ENCODE measurements around the gene EZR. TPM values are rescaled to one million over a fixed set of nuclear protein-coding genes. Genes with fewer than 3 reads are reported as not detected.
"Not testable (repeated sequence)": the region's sequence is repeated elsewhere in the genome, so short reads cannot be mapped to it uniquely, and the experiment has no call there.

The EZR gene
- polyA plus RNA-seq, 1 donor from 2014 or later, result 588 TPM

DNA sequence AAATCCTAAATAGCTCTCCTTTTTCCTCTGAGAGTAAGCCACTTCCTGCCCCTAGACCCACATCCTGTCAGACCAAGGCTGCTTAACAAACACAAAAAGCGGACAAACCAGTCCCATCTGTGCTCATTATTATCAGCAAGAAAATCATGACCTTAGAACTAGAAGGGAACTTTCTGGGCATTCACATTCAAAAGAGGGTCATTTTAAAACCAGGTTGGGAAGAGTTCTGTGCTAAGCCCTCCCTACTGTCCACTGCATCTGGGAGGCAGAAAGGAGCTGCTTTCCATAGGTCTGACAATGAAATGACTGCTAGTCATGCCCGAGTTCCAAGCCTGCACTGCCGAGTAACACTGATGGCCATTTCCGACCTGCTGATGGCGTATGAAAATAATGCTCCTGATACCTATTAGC is 15.4 kb downstream of the EZR start:
- H3K27ac Mint-ChIP-seq, result peak overlapping the region; percentile 84 to 98 (median 88)
- H3K9me3 Mint-ChIP-seq, result peaks cover 0 to 2% (median 0%) of the 10 kb centered on the region in 3 donors
- no peaks in the 10 kb centered on the region for H3K27me3 Mint-ChIP-seq
- peak overlapping the region; percentile 68 to 89 (median 80) for H3K4me3 Mint-ChIP-seq
- peaks cover 19% of the 10 kb centered on the region for H3K36me3 Mint-ChIP-seq
- H3K4me1 Mint-ChIP-seq, result peaks cover 77 to 87% (median 83%) of the 10 kb centered on the region in 3 donors

DNA sequence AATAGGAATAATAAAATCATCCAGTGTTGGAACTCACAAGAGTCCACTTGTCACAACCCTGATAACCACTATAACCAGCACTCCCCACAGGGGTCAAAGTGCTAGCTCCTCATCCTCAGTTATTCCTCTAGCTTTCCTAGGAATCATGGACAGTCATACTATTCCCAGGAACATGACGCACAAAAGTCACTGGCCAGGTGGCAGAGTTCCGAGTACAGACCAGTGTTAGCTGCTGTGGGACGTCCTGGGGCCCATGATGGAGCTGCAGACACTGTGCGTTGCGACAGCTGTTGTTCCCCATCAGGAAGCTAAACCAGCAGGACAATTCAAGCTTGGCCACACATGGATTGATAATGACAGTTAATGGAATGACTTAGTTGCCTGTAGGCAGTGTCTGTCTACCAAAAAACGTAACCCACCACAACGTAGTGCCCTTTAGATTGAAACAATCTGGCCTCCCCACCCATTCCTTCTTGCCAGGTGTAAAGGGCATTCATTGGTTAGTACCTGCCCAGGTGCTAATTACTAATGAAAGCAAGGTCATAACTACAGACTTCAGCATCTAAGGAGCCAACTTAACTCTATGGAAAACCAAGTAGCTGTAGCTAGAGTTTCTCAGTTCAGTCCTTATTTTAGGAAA is 17.4 kb downstream of the EZR start:
- H3K4me1 Mint-ChIP-seq, result peaks cover 78 to 81% (median 79%) of the 10 kb centered on the region in 3 donors
- peaks cover 0 to 2% (median 0%) of the 10 kb centered on the region in 3 donors for H3K9me3 Mint-ChIP-seq
- H3K36me3 Mint-ChIP-seq, result peaks cover 14% of the 10 kb centered on the region
- H3K27ac Mint-ChIP-seq, result peak overlapping the region; percentile 69 to 88 (median 84)
- peak overlapping the region in 3 of 4 donors; percentile 48 to 90 (median 66) for H3K4me3 Mint-ChIP-seq
- H3K27me3 Mint-ChIP-seq, result no peaks in the 10 kb centered on the region

DNA sequence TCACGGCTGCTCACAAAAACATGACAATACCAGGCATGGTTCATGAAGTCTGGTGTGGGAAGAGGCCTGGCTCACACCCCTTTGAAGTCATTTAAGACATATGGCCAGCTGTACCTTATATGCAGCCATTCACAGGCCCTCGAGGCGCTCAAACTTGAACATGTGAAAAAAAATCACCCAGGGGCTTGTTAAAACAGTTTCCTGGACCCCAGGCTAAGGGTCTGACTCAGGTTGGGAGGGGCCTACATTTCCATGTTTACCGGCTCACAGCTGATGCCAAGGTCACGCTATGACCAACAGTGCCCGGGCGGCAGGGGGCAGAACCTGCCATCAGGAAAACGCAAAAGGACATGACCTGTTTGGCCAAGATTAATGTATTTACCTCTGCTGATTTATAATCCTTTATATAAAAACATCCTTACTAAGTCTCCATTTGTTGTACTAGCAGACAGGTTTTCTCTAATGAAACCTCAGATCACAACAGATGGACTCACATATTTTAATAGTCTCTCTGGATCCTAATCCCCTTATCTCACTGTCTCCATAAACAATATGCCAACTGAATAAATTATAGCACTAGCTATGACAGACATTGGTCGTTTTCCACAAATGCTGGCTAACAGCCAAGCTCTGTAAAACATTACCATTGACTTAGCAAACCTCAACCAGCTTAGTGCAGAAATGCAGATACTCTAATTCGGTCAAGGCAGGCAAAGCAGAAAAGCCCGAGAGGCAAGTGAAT is 19.9 kb downstream of the EZR start:
- peak overlapping the region; percentile 19 to 92 (median 66) for H3K4me3 Mint-ChIP-seq

DNA sequence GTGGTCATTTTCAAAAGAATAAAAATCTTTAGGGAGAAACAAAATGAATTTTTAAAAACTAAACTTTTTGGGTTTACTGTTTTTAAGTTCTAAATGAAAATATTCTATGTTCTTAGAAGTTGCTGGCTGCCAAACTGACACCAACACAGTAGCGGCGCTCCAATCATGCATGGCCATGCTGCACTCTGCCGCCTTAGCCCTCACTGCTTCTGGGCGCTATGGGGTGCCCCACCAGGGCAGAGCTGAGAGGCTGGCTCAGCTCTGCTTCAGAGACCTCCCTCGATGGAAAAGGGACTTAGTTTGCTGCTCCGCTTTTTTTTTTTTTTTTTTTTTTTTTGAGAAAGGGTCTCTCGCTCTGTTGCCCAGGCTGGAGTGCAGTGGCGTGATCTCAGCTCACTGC is 20.9 kb downstream of the EZR start:
- peaks cover 5% of the 10 kb centered on the region for H3K36me3 Mint-ChIP-seq
- no peaks in the 10 kb centered on the region for H3K27me3 Mint-ChIP-seq
- no peaks in the 10 kb centered on the region for H3K9me3 Mint-ChIP-seq
- H3K4me3 Mint-ChIP-seq, result peak overlapping the region; percentile 19 to 92 (median 52)
- peaks cover 75 to 82% (median 80%) of the 10 kb centered on the region in 3 donors for H3K4me1 Mint-ChIP-seq
- peak overlapping the region; percentile 59 to 88 (median 84) for H3K27ac Mint-ChIP-seq

More for the DNA sequence above, 19.9 kb downstream of the EZR start:
- peak overlapping the region; percentile 84 to 93 (median 88) for H3K27ac Mint-ChIP-seq
- H3K4me1 Mint-ChIP-seq, result peaks cover 78 to 81% (median 79%) of the 10 kb centered on the region in 3 donors
- H3K9me3 Mint-ChIP-seq, result no peaks in the 10 kb centered on the region
- H3K27me3 Mint-ChIP-seq, result no peaks in the 10 kb centered on the region
- H3K36me3 Mint-ChIP-seq, result peaks cover 5% of the 10 kb centered on the region

DNA sequence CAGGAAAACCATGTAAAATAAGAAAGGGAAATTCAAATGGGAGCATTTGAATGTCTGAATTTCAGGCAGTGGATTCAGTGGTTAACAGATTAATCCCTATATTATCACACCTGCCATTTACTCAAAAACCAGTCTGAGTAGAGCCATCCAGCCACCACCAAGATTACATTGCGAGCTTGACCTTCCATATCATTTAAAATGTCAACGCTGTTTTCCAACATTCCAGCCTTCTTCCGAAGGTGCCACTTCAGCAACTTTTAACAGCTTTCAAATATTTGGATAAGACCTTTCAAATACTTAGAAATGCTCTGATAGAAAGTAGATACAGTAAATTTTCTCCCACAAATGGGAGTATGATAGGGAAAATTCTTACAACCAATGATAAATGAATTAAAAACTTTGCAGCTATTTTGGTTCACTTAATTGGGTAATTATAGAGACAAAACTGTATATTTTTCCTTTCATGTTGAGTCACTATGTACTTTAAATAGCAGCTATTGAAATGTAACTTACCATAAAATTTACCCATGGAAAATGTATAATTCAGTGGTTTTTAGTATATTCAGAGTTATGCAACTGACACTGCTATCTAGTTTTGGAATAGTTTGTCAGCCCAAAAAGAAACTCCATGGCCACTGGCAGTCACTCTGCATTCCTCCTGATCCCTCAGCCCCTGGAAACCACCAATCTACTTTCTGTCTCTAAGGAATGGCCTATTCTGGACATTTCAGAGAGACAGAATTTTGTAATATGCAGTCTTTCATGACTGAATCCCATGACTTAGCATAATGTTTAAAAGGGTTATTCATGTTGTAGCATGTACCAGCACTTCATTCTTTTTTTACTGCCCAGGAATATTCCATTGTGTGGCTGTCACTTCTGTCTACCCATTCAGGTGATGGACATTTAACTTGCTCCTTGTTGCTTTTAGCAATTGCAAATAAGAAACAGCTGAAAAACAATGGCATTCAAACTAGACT is 21.5 kb downstream of the EZR start:
- peak overlapping the region in 3 of 4 donors; percentile 34 to 92 (median 66) for H3K4me3 Mint-ChIP-seq
- H3K9me3 Mint-ChIP-seq, result no peaks in the 10 kb centered on the region
- H3K36me3 Mint-ChIP-seq, result peaks cover 2% of the 10 kb centered on the region
- H3K27ac Mint-ChIP-seq, result peak overlapping the region; percentile 59 to 88 (median 84)
- H3K4me1 Mint-ChIP-seq, result peaks cover 75 to 82% (median 79%) of the 10 kb centered on the region in 3 donors
- no peaks in the 10 kb centered on the region for H3K27me3 Mint-ChIP-seq

DNA sequence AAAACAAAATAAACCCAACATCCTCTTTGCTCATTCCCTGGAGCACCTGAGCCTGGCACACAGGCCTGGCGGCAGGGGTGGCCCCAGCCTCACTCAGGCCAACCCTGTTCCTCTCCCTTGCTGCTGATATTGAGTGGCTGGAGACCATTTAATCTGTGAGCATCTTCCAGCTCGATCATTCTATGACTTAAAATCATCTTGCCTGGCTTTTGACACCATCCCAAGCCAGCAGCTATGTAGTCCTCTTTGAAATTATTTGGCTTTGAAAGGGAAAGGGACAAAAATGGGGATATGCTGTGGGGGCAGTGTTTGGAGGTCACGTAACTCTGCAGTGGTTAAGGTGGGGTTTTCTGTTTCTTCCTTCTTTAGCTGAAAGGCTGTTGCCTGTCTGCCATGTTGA is 22.8 kb downstream of the EZR start:
- Mint-ChIP-seq H3K27ac (peak overlapping the region; percentile 47 to 84 (median 79)), H3K27me3 (no peaks in the 10 kb centered on the region), H3K4me3 (peak overlapping the region; percentile 34 to 80 (median 55)), H3K4me1 (peaks cover 68 to 81% (median 75%) of the 10 kb centered on the region in 3 donors), H3K9me3 (no peaks in the 10 kb centered on the region), H3K36me3 (peaks cover 4% of the 10 kb centered on the region)

DNA sequence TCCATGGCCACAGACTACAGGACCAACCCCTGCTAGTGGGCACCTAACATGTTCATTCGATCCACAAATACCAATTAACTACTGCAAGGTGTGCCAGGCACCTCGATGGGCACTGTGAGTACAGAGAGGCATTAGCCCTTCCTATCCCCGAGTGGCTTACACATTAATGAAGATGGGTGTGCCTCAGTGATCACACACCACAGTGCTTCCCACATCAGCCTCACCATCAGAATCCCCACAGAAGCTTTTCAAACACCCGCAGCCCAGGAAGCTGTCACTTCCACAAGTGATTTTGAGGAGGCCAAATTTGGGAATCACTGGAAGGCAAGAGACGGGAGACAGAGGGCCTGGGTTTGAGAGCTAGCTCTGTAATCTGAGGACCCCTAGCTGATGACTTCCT is 23.7 kb downstream of the EZR start:
- peak overlapping the region; percentile 47 to 84 (median 79) for H3K27ac Mint-ChIP-seq
- no peaks in the 10 kb centered on the region for H3K27me3 Mint-ChIP-seq
- H3K9me3 Mint-ChIP-seq, result no peaks in the 10 kb centered on the region
- H3K4me1 Mint-ChIP-seq, result peaks cover 74 to 82% (median 80%) of the 10 kb centered on the region in 3 donors
- H3K4me3 Mint-ChIP-seq, result peak overlapping the region in 3 of 4 donors; percentile 34 to 80 (median 66)
- H3K36me3 Mint-ChIP-seq, result peaks cover 4% of the 10 kb centered on the region

DNA sequence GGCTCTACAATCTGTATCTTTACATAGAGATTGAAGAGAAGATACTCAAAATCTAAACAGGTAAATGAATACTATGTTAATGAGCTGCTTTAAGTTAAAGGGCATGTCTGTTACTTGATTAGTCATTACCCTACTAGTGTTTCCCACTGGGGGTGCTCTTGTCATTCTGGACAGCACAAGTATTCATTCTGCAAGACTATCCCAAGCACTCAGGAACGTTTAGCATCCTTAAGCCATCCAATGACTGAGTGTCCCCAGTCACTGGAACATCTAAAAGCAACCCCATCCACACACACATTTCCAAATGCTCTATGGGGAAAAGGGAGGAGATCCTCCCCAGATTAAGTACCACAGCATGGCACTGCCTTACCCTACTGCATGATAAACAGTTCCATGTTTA is 25.7 kb downstream of the EZR start:
- no peaks in the 10 kb centered on the region for H3K27me3 Mint-ChIP-seq
- peak overlapping the region in 3 of 4 donors; percentile 56 to 65 (median 60) for H3K4me3 Mint-ChIP-seq
- peaks cover 73 to 83% (median 77%) of the 10 kb centered on the region in 3 donors for H3K4me1 Mint-ChIP-seq
- H3K36me3 Mint-ChIP-seq, result peaks cover 8% of the 10 kb centered on the region
- no peaks in the 10 kb centered on the region for H3K9me3 Mint-ChIP-seq
- peak overlapping the region; percentile 53 to 90 (median 84) for H3K27ac Mint-ChIP-seq

DNA sequence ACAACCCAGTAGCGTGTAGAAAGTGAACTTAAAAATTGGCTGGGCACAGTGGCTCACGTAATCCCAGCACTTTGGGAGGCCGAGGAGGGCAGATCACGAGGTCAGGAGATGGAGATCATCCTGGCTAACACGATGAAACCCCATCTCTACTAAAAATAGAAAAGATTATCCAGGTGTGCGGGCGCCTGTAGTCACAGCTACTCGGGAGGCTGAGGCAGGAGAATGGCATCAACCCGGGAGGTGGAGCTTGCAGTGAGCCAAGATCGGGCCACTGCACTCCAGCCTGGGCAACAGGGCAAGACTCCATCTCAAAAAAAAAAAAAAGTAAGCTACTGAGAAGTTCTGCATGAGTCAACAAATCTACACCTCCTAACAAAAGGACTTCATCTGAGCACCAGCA is 26.7 kb downstream of the EZR start:
- Mint-ChIP-seq H3K27ac (peak overlapping the region; percentile 33 to 84 (median 79)), H3K4me1 (peaks cover 72 to 79% (median 73%) of the 10 kb centered on the region in 3 donors), H3K4me3 (peak overlapping the region; percentile 50 to 89 (median 66))
- not testable (repeated sequence) for H3K27me3 Mint-ChIP-seq, H3K36me3 Mint-ChIP-seq, H3K9me3 Mint-ChIP-seq

DNA sequence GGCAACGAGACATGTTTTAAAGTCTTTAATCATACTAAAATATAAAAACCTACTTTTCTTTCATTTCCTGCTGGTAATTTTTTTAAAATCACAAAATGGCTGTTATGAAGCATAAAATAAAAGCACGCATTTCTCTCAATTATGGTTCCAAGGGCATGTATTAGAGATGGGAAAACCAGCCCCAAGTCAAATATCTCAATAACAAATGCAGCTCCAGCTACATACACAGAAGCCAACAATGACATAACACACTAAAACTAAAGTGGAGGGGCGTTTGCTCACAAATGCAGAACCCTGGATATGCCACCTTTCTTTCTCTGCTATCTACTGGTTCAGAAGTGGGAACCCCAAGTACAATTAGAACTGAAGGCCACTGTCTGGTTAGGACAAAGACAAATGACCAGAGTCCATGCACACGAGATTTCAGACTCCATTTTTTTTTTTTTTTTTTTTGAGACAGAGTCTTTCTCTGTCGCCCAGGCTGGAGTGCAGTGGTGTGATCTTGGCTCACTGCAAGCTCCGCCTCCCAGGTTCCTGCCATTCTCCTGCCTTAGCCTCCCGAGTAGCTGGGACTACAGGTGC is 27.8 kb downstream of the EZR start:
- peaks cover 8% of the 10 kb centered on the region for H3K36me3 Mint-ChIP-seq
- H3K27me3 Mint-ChIP-seq, result no peaks in the 10 kb centered on the region
- H3K27ac Mint-ChIP-seq, result peak overlapping the region; percentile 79 to 96 (median 84)
- no peaks in the 10 kb centered on the region for H3K9me3 Mint-ChIP-seq
- peak overlapping the region in 3 of 4 donors; percentile 63 to 89 (median 73) for H3K4me3 Mint-ChIP-seq
- peaks cover 63 to 75% (median 72%) of the 10 kb centered on the region in 3 donors for H3K4me1 Mint-ChIP-seq

DNA sequence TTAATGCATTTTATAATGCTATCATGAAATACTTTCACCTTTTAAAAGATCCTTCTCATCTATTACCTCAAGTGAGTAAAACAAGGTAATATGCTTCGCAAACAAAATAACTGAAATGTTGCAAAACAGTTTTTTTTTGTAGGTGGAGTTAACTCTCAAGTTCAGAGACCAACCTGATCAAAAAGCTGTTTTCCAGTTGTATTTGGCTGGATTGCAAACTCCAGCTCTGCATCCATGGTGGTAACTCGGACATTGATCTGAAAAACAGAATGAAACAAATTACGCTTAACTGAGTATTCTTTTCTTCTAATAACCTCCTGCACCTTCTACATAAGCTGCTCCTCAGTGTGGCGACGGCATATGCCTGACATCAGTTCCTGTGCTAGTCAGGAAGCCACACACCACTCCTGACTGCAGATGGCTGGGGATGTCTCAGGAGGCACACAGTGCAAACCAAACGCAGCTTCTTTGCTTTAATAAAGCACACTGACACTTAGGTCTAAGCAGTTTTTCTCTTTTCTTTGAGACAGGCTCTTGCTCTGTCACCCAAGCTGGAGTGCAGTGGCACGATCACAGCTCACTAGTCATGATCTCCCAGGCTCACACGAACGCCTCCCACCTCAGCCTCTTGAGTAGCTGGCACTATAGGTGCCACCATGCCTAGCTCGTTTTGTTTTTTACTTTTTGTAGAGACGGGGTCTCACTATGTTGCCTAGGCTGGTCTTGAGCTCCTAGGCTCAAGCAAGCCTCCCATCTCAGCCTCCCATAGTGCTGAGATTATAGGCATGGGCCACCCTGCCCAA is 29.9 kb downstream of the EZR start:
- peaks cover 10% of the 10 kb centered on the region for H3K36me3 Mint-ChIP-seq
- peaks cover 47 to 59% (median 54%) of the 10 kb centered on the region in 3 donors for H3K4me1 Mint-ChIP-seq
- H3K27me3 Mint-ChIP-seq, result no peaks in the 10 kb centered on the region
- peak overlapping the region; percentile 54 to 87 (median 70) for H3K4me3 Mint-ChIP-seq
- H3K9me3 Mint-ChIP-seq, result no peaks in the 10 kb centered on the region
- H3K27ac Mint-ChIP-seq, result peak overlapping the region; percentile 79 to 96 (median 96)

DNA sequence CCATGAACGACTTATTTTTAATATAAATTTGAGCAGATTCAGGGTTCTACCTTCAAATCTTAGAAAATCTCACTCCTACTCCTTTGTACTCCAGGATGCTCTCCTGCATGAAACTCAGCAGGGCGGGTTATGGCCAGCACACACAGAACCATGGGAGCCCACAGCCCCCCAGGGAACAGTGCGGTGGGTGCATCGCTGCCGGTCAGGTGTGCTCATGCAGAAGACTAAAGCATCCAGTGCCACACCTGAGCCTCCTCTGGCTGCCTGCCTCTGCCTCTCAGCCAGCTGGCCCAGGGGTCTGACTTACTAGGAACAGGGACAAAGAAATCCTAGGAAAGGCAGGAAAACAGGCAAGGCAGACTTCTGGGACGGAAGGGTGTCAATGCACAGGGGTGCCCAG is 31.8 kb downstream of the EZR start:
- Mint-ChIP-seq H3K27ac (peak overlapping the region; percentile 64 to 96 (median 76)), H3K9me3 (no peaks in the 10 kb centered on the region), H3K36me3 (peaks cover 16% of the 10 kb centered on the region), H3K4me1 (peaks cover 30 to 46% (median 43%) of the 10 kb centered on the region in 3 donors), H3K27me3 (no peaks in the 10 kb centered on the region), H3K4me3 (peak overlapping the region in 1 of 4 donors; percentile 54)

DNA sequence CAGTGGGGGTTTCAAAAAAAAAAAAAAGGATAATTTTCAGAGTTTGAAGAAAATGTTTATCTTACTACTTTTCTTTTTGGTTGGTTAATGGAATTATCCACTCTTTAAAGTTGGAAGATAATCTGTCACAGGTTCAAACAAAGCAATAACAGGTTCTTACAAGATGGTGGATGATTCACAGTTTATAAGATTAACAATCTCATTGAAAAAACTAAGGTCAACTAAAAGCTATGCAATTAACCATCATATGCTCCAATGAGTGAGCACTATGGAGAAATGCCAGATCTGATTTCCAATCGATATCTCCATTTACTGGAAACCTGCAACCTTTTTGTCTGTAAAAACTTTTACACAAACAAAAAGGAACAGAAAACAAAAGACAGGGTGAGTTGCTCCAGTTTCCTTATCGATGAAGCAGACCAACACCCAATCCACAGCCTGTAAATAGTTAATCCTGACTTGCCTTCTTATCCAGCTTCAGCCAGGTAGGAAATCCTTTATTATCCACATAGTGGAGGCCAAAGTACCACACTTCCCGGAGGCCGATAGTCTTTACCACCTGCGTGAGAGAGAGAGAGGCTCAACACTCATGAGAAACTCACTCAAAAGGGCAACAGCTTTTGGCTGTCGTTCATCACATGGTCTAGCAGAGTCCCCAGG is 32.4 kb downstream of the EZR start:
- Mint-ChIP-seq H3K4me3 (peak overlapping the region in 1 of 4 donors; percentile 54), H3K4me1 (peaks cover 28 to 43% (median 40%) of the 10 kb centered on the region in 3 donors), H3K27me3 (no peaks in the 10 kb centered on the region), H3K36me3 (peaks cover 15% of the 10 kb centered on the region), H3K9me3 (no peaks in the 10 kb centered on the region), H3K27ac (peak overlapping the region; percentile 64 to 96 (median 76))

Measured in IgD-negative memory B cell (primary cell).